ENCODE data around the gene RORC.
"Not testable (repeated sequence)": the region's sequence is repeated elsewhere in the genome, so short reads cannot be mapped to it uniquely, and the experiment has no call there.

Gene RORC

DNA sequence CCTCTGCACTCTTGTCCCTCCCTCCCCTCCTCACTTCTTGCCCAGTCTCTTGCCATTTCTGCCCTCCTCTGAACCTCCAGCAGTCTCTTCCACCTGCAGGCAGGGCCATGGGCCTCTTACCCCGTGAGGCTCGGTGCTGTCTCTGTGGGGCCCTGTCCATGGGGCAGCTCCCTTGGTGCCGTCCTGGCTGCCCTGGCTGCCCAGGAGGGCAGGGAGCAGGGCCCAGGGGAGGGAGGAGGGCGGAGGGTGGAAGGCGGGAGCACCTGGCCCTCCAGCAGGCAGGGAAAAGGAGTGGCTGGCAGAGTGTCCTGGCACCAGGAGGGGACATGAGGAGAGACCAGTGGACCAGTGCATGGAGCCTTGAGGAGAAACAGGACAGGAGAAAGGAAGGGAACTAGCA lies at the start of gene RORC:
Gene RORC (minus strand): TSS at position 198 of the 400 bp plus-strand sequence. CDS start 38 bp downstream, at position 160.
- FAIRE-seq, result no peak

DNA sequence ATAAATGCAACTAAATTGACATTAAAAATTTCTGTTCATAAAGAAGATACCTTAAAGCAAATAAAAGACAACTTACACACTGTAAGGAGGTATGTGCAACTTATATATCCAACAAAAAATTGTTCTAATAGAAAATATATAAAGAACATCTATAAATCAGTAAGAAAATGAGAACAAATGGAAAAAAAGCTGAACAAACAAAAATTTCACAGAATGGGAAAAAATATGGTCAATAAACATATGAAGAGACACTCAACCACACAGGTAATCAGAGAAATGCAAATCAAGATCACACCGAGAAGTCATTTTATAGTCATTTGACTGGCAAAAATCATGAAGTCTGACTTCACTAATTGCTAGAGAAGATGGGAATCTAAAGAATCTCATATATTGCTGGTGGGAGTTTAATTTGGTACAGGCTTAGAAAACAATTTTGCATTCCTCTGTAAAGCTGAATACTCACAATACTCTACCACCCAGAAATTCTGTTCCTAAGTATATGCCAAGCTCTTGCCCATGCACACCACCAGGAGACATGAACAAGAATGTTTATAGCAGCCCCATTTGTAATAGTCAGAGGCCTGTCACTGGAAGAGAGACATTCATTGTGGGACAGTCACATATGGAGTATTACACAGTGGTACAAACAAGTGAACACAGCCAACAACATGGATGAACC lies 44.0 kb upstream of the RORC start:
- FAIRE-seq, result no peak

- FAIRE-seq, result not testable (repeated sequence)
These were observed 41.2 kb upstream of the RORC start for GRCh38 chr1:151872776-151873175.

DNA sequence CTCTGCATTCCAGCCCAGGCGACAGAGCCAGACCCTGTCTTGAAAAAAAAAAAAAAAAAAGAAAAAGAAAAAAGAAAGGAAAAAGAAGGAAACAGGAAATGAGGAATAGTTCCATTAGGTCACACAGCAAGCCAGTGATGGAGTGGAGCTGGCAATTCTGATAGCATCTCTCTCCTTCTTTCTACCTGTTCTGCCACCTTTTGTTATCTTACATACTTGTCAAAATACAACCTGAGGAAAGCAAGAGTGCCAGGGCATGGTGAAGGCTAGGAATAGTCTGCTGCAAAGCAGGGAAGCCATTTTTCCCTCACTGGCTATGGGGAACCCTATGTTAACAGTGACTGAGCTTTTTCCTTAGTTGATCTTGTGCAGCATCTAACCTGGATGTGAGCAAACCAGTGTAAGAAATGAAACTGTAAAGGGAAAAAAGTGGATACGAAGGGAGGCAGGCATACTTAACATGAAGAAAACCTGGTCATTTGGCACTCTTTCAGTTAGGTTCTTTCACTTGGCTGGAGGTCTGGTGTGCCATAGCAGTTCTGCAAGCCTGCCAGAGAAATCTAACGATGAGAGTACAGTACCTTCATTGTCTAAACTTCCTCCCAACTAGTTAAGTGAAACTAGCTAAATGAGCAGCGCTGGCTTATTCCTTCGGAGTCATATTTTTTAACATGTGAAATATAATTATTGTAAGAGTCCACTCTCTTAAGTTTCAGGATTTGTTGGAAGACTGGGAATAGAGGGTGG lies 39.9 kb upstream of the RORC start:
- FAIRE-seq, result no peak

- FAIRE-seq, result no peak
These were observed 36.9 kb upstream of the RORC start for GRCh38 chr1:151868486-151868885.

DNA sequence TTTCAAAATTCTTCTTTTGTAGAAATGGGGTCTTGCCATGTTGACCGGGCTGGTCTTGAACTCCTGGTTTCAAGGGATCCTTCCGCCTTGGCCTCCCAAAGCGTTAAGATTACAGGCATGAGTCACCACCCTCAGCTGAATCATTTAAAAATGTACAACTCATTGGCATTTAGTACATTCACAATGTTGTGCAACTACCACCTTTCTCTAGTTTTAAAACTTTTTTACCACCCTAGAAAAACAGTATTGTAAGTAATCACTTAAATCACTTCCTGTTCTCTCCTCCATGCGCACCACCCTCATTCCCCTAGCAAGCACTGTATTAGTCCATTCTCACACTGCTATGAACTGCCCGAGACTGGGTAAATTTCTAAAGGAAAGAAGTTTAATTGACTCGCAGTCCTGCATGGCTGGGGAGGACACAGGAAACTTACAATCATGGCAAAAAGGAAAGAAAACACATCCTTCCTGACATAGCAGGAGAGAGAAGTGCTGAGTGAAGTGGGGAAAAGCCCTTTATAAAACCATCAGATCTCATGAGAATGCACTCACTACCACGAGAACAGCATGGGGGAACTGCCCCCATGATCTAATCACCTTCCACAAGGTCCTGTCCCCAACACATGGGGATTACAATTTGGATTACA lies 36.3 kb upstream of the RORC start:
- FAIRE-seq, result no peak

DNA sequence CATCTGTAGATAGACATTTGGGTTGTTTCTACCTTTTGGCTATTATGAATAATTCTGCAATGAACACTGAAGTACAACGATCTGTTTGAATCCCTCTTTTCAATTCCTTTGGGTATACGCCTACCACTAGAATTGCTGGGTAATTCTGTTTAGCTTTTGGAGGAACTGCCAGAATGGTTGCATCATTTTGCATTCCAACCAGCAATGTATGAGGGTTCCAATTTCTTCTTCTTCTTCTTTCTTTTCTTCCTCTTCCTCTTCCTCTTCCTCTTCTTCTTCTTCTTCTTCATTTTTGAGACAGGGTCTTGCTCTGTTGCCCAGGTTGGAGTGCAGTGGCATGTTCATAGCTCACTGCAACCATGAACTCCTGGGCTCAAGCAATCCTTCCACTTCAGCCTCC lies 35.7 kb upstream of the RORC start:
- FAIRE-seq, result no peak

- FAIRE-seq, result no peak
These were observed 32.8 kb upstream of the RORC start for GRCh38 chr1:151864411-151864810.

DNA sequence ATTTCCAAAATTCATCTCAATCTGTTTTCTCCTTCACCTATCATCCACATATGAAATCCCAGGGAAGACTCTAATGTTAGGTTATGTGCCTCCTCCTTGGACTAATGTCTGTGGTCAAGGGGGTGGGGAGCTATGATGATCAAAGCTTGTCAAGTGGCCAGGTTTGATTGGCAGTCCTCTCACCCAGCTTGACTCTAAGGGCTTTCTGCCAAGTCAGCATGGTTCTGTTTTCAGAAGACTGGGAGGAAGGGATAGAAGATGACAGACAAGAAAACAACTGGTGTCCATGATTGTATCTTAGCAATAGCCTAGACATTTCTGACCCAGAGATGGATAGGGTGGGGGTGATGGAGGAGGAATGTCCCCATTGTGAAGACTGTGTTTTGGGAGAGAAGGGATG lies 31.0 kb upstream of the RORC start:
- no peak for FAIRE-seq

DNA sequence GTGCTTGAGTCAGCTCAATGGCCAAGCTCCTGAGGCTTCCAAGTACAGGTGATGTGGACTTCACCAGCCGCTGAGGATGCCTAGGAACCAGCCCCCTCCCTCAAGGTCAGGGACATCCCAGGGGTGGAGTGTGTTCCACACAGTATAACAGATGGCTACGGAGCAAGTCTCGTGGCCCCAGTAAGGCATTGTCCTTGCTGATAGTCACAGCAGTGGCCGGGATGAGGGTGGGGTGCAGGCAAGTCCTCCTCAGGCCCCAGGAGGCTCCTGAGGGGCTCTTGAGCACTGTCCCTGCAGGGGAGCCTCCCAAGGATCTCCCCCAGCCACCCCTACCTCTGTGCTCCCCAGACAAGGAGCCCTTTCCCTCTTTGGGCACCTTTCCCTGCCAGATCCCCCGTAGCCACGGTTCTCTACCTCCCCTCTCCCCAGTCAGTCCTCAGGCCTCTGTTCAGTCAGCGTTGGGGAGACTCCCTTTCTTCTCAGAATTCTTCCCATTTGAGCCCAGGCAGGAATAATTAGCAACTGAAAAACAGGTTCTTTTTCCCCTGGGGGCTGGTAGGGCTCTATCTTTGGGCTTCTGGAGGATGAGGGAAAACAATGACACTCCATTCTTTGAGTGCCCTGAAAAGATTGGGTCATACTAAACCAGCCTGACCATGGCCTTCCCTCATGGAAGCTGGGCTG lies 29.0 kb upstream of the RORC start:
- FAIRE-seq, result no peak

GRCh38 chr1:151859891-151860293 lies 28.3 kb upstream of the RORC start:
- no peak for FAIRE-seq

DNA sequence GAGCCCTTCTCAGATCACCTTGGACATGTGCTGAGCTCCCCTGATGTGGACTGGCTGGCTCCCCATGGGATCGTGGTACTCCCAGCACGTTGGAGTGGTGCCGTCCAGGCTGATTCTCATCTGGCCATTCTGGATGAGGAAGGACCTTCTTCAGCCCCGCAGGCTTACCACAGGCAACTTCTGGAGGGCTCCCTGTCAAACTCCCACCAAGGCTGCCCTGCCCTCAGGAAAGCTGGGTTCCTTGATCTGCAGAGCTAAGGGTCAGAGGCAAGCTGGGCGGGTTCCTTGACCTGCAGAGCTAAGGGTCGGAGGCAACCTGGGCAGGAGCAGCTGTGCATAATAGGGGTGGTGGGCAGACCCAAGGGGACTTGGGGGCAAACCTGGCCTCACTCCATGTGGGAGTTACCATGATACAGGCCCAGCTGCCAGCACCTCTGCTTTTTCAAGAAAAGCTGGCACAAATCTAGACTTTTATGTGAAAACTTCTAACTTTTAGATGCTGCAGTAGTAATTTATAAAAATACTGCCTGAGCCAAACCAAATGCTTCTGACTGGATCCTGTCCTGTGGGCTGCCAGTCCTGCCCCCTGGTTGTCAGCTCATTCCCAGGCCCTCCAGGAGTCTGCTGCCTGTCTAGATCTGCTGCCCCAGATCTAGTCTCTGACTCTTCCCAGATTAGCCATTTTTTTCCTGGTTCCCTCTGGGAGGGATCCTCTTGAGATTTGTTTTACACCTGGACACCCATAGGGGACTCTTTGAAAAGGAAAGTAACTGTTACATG lies 27.5 kb upstream of the RORC start:
- FAIRE-seq, result no peak

DNA sequence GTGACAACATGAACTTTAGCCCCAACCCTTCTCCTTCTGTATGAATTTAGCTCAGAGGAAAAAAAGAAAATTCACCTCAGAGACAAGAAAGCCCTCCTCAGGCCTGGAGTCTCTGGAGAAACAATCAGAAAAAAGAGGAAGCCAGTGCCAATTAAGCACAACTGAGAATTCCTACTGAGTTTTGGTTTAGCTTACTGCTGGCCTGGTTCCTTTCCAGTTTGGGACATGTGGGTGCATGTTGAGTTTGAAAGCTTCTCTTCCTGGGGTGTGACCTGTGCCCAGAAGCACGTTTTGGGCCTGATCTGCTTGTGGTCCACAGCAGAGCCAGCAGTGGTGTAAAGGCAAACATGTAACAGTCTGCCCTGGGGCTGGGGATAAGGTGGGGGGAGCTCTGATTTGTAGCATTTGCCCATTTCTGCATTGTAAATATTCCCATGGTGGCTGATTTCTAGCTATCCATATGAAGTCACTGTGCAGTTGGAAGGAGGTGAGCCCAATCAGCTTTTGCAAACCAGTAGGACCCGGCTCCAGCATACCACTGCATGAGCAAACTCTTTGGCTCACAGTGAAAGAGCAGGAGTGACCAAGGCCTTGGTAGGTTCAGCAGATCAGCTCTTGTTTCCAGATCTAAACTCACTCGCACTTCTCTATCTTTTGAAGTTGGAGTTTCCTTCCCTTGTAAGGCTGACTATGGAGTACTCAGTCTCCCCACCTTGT lies 26.6 kb upstream of the RORC start:
- FAIRE-seq, result no peak

- FAIRE-seq, result no peak
These were observed 24.3 kb upstream of the RORC start for GRCh38 chr1:151855933-151856332.

DNA sequence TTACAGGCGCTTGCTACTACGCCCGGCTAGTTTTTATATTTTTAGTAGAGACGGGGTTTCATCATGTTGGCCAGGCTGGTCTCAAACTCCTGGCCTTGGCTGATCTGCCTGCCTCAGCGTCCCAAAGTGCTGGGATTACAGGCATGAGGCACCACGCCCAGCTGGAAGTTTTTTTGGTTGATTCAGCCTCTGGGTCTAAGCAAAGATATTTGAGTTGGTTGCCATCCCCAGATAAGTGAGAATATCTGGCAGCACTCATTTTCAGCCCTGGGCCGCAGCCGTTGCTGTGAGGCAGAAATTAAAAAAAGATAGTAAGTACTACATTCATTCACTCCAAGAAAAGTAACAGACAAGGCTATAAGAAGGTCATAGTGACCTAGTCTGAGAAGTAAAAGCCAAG lies 23.9 kb upstream of the RORC start:
- FAIRE-seq, result not testable (repeated sequence)

GRCh38 chr1:151854658-151855057 lies 23.1 kb upstream of the RORC start:
- no peak for FAIRE-seq

DNA sequence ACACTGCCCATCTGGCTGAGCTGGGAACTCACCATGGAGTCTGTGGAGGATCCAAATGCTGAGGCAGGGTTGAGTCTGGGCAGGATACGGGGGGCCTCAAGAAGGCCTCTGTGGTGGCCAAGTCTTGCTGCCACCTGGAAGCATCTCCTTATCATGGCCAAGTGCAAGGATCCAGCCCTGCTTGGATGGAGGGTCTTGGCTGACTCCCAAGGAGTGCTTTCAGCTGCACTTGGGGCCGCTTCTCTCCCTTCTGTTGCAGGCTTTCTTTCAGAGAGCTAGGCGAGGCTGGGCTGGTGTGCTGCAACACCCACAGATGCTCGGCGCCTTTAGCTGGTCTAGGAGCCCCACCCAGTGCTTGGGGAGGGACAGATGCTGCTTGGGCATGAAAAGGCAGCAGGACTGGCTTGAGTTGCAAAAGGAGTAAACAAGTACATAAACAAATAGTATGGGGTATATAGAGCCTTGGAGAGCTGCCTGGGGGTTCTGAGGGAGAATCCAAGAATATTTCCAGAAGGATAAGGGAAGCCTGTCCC lies 21.9 kb upstream of the RORC start, which contains the start of gene THEM5:
Gene THEM5 (minus strand): TSS at position 302 of the 533 bp plus-strand sequence. CDS start 147 bp downstream, at position 155.
- no peak for FAIRE-seq

DNA sequence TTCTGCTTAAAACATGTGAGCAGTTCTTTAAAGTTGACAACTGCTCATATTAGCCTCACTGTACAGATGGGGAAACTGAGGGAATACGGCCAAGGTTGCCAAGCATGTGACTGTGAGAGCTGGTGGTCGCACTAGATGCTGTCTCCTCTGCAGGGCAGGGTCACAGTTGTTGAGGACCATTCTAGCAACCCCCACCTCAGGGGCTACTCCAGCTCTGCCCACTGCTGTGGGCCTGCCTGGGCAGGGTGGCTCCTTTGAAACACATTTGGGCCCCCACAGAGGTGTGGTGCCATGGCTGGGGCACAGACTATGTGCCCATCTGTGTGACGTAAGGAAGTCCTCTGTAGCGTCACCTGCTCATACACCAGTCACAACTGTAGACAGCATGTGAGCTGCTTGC lies 21.1 kb upstream of the RORC start:
- FAIRE-seq, result no peak

DNA sequence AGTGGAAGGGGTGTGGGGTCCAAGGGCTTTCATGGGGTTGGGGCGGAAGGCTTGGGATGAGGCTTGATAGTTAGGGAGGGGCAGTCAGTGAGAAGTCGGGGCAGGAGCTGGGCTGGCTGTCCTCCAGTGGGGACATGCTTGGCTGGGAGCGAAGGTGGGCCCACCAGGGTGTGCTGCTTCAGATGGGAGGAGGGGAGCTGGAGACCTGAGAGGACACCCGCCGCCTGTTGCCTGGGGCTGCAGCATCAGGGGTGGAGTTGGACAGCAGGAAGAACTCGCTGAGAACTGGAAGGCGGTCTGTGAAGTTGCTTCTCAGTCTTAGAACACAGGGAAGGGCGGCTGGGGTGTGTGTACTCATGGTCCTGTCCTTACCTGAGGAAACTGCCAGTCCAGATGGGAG lies 20.3 kb upstream of the RORC start:
- no peak for FAIRE-seq

DNA sequence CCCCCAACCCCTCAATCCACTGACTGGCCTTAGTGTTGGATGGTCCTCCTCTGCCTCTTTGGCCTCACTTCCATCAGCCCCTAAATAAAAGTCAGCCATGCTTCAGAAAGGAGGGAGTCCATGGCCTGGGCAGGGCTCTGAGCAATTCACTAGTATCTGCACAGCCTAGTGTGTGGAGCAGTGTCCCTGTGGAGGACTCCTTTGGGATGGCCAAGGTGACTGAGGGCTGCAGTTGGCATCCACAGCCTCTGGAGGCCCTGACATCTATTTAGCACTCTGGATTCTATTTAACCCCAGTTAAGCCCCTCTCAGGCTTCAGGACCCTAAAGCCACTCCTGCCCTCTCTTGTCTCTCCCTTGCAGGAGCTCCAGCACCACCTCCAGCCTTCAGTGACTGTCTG lies 18.3 kb upstream of the RORC start:
- FAIRE-seq, result no peak

- FAIRE-seq, result no peak
These were observed 17.5 kb upstream of the RORC start for GRCh38 chr1:151849126-151849525.
